Panc1 (cell line): Measurements from ENCODE around the gene CLEC9A.

Experiments
- CTCF ChIP-seq: fragments of 450-650 bp; IDR thresholded peaks from 2 replicates; pipeline ENCODE4 v1.5.1; 2017; ENCODE audit warnings: mild to moderate bottlenecking
- POLR2AphosphoS5 ChIP-seq: IDR thresholded peaks from 2 replicates; pipeline ENCODE4 v1.6.1; 2012; ENCODE audit warnings: mild to moderate bottlenecking, low read depth, low read length, moderate library complexity

DNA sequence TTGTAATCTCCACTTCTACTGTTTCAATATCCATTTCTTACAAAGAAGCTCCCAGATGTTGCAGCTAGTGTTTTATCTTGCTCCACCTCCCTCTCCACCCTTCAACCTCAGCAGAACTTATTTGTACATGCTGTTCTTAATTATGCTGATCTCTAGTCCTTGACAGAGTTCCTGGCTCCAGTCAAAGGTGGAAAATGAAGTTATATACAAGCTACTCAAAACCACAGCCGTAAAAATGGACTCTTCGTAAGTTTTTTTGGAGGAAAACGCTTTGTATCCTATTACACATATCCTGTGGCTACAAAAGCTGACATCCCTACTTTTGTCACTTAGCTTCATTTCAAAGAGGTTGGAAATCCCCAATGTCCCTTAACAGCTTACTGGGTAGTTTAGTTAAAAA, 67.0 kb downstream of the CLEC9A start:
- TF ChIP-seq CTCF (no peak), POLR2AphosphoS5 (no peak)
